Keratinocyte (primary cell): ENCODE measurements around the gene COX6B2. TPM values are rescaled to one million over a fixed set of nuclear protein-coding genes. Genes with fewer than 3 reads are reported as not detected.

Experiments used
- DNase-seq: peaks from one replicate; pipeline ENCODE4 v3.0.0-alpha.2; 2011; ENCODE audit warnings: low read depth, missing footprints, low spot score
- FAIRE-seq: peaks from 2 replicates; lab custom pipeline; 2011; peaks lifted over from hg19 to GRCh38; lab: Jason Lieb, UNC
- H2AFZ ChIP-seq: 2 replicates; pipeline ENCODE4 v1.6.0; 2012; ENCODE audit warnings: low read length, control low read depth, inconsistent platforms; ENCODE audit not compliant: control insufficient read depth
- H3K27ac ChIP-seq: 2 replicates; pipeline ENCODE4 v1.5.1; 2011; ENCODE audit warnings: low read length; ENCODE audit not compliant: control insufficient read depth, insufficient read depth
- H3K27me3 ChIP-seq: 3 replicates; pipeline ENCODE4 v1.6.0; 2011; ENCODE audit warnings: low read length; ENCODE audit not compliant: control insufficient read depth, insufficient read depth; ENCODE audit errors: extremely low read depth
- H3K36me3 ChIP-seq, 2 experiments: 2 replicates in 1 of 2; 3 replicates in 1 of 2; pipeline ENCODE4 v1.5.1; 2011; ENCODE audit warnings: low read length in 2 of 2, mild to moderate bottlenecking in 1 of 2; ENCODE audit not compliant: control insufficient read depth in 2 of 2, insufficient read depth in 2 of 2; ENCODE audit errors: extremely low read depth in 1 of 2
- H3K4me1 ChIP-seq: 3 replicates; pipeline ENCODE4 v1.5.1; 2011; ENCODE audit warnings: low read length; ENCODE audit not compliant: control insufficient read depth, insufficient read depth; ENCODE audit errors: extremely low read depth
- H3K4me2 ChIP-seq: 3 replicates; pipeline ENCODE4 v1.6.0; 2011; ENCODE audit warnings: low read depth, low read length; ENCODE audit not compliant: control insufficient read depth, insufficient read depth; ENCODE audit errors: extremely low read depth
- H3K4me3 ChIP-seq, 3 experiments: fragments of 200-600 bp in 1 of 3; sonication (generic) in 1 of 3; 2 replicates in 2 of 3; 3 replicates in 1 of 3; pipeline ENCODE4 v1.5.1; 2011 to 2016; ENCODE audit warnings: low read length in 3 of 3, mild to moderate bottlenecking in 3 of 3, control low read depth in 2 of 3, inconsistent platforms in 1 of 3, low read depth in 1 of 3, mixed read lengths in 1 of 3, mixed run types in 1 of 3, moderate library complexity in 1 of 3; ENCODE audit not compliant: control insufficient read depth in 2 of 3, insufficient read depth in 2 of 3; ENCODE audit errors: extremely low read depth in 1 of 3
- H3K79me2 ChIP-seq: 2 replicates; pipeline ENCODE4 v1.6.0; 2012; ENCODE audit warnings: low read length; ENCODE audit not compliant: control insufficient read depth, insufficient read depth
- H3K9ac ChIP-seq: 3 replicates; pipeline ENCODE4 v1.6.0; 2011; ENCODE audit warnings: low read length; ENCODE audit not compliant: control insufficient read depth, insufficient read depth; ENCODE audit errors: extremely low read depth
- H3K9me1 ChIP-seq: 3 replicates; pipeline ENCODE4 v1.6.0; 2011; ENCODE audit warnings: low read length; ENCODE audit not compliant: control insufficient read depth, insufficient read depth; ENCODE audit errors: extremely low read depth
- H3K9me3 ChIP-seq: 2 replicates; pipeline ENCODE4 v1.5.1; 2012; ENCODE audit warnings: low read depth, low read length; ENCODE audit not compliant: control insufficient read depth
- H4K20me1 ChIP-seq: 3 replicates; pipeline ENCODE4 v1.6.0; 2011; ENCODE audit warnings: low read length; ENCODE audit not compliant: control insufficient read depth, insufficient read depth; ENCODE audit errors: extremely low read depth
- CTCF ChIP-seq, 3 experiments: IDR thresholded peaks in 1 of 3; conservative IDR thresholded peaks in 1 of 3; optimal IDR thresholded peaks in 1 of 3; 2 replicates in 2 of 3; 3 replicates in 1 of 3; pipeline versions ENCODE3 to v1.5.1; 2011; ENCODE audit warnings: low read length in 3 of 3, mild to moderate bottlenecking in 3 of 3, moderate library complexity in 2 of 3, control low read depth in 1 of 3, inconsistent platforms in 1 of 3; ENCODE audit not compliant: insufficient read depth in 2 of 3; ENCODE audit errors: extremely low read depth in 1 of 3
- EZH2 ChIP-seq: IDR thresholded peaks from one replicate; pipeline ENCODE4 v1.6.1; 2012; ENCODE audit warnings: inconsistent platforms, mild to moderate bottlenecking, low read length, moderate library complexity
- dilution Hi-C: fragments of 300-500 bp; cut with MboI; formaldehyde crosslinking; loops from one replicate; pipeline ENCODE4 v1.7.0; 2020; ENCODE audit warnings: low sequenced_read_pairs; ENCODE audit not compliant: extremely low pct_ligation_motif_present
- polyA plus RNA-seq, 5 experiments: library from polyadenylated mRNA; depleted of rRNA in 3 of 5; stranded (reverse) in 3 of 5; stranded (forward) in 1 of 5; unstranded in 1 of 5; fragments of >200 nt; gene quantifications; 1 replicate in 1 of 5; 2 replicates in 3 of 5; 3 replicates in 1 of 5; pipeline versions ENCODE4 v1.2.1 to v1.2.3, GENCODE V29; 2011 to 2012; ENCODE audit warnings: missing spikeins in 2 of 5, low read depth in 1 of 5, low replicate concordance in 1 of 5

The COX6B2 gene
- polyA plus RNA-seq, 1 donor (not counting 4 experiments of a cell fraction or from before 2014, with no cell fraction given): 1.4 TPM

GRCh38 chr19:55383279-55384130 is 29.0 kb upstream of the COX6B2 start:
- Histone ChIP-seq H3K4me2 (peak overlapping the region; percentile 93), H3K9ac (peak overlapping the region; percentile 92), H3K9me1 (peaks cover 10% of the 10 kb centered on the region), H4K20me1 (peaks cover 23% of the 10 kb centered on the region), H3K4me3 (peak overlapping the region; percentile 33 to 64 (median 56)), H3K36me3 (peaks cover 14 to 27% of the 10 kb centered on the region in 2 experiments), H3K9me3 (no peaks in the 10 kb centered on the region), H2AFZ (peak overlapping the region; percentile 87), H3K4me1 (peaks cover 24% of the 10 kb centered on the region), H3K79me2 (peaks cover 33% of the 10 kb centered on the region), H3K27me3 (no peaks in the 10 kb centered on the region), H3K27ac (peak overlapping the region; percentile 19)
- no peak for DNase-seq
- FAIRE-seq: no peak
- TF ChIP-seq CTCF (optimal IDR thresholded peaks at IDR 0.05 in 1 of 3, IDR thresholded peaks at IDR 0.05 in 1 of 3, conservative IDR thresholded peaks at IDR 0.05 in 1 of 3; ENCODE audit: extremely low read depth in 1 of 3, insufficient read depth in 2 of 3, low read length in 3 of 3) (peak in 1 of 3 experiments; percentile 49), EZH2 (no peak)
- dilution Hi-C loops: no loop called here

- Histone ChIP-seq H3K9me3 (no peaks in the 10 kb centered on the region), H3K4me2 (peak overlapping the region; percentile 86), H3K79me2 (peaks cover 23% of the 10 kb centered on the region), H3K36me3 (peaks cover 8 to 19% of the 10 kb centered on the region in 2 experiments), H3K9ac (no peak overlapping the region), H3K27ac (no peak overlapping the region), H2AFZ (no peak overlapping the region), H4K20me1 (peaks cover 14% of the 10 kb centered on the region), H3K4me3 (no peak overlapping the region), H3K9me1 (peaks cover 4% of the 10 kb centered on the region), H3K4me1 (peaks cover 15% of the 10 kb centered on the region), H3K27me3 (no peaks in the 10 kb centered on the region)
- DNase-seq (no peak), FAIRE-seq (no peak)
- dilution Hi-C loops: no loop called here
- TF ChIP-seq EZH2 (no peak), CTCF (optimal IDR thresholded peaks at IDR 0.05 in 1 of 3, IDR thresholded peaks at IDR 0.05 in 1 of 3, conservative IDR thresholded peaks at IDR 0.05 in 1 of 3; ENCODE audit: extremely low read depth in 1 of 3, insufficient read depth in 2 of 3, low read length in 3 of 3) (no peak)
Observed at GRCh38 chr19:55382522-55383054, 28.1 kb upstream of the COX6B2 start.
